WTC11 (cell line): ENCODE results near the gene LPP. TPM values are rescaled to one million over a fixed set of nuclear protein-coding genes. Genes with fewer than 3 reads are reported as not detected.

ENCODE experiments used
- ATAC-seq: fragments of 200-7000 bp; cut with Tn5 transposase; 2 replicates; pipeline ENCODE4 v1.10.0; 2021; ENCODE audit warnings: mild to moderate bottlenecking, moderate library complexity
- CTCF ChIA-PET: fragments of 300-600 bp; sonication (Branson Sonifier 250); formaldehyde crosslinking; loops from one replicate; lab custom pipeline; 2021; ENCODE audit warnings: antibody characterized with exemption; lab: Charles Lee
- POLR2A ChIA-PET: fragments of 350-600 bp; sonication (Branson Sonifier 250); formaldehyde crosslinking; loops from one replicate; lab custom pipeline; 2021; ENCODE audit warnings: antibody characterized with exemption; lab: Charles Lee
- DNase-seq: peaks from one replicate; pipeline ENCODE4 v3.0.0; 2021; ENCODE audit warnings: low spot score
- H3K27ac Mint-ChIP-seq: 2 replicates; pipeline ENCODE4 v1.8.0; 2021; ENCODE audit warnings: mixed read lengths
- H3K27me3 Mint-ChIP-seq: 2 replicates; pipeline ENCODE4 v1.8.0; 2021; ENCODE audit warnings: low read depth, mild to moderate bottlenecking, moderate library complexity, mixed read lengths
- H3K36me3 Mint-ChIP-seq: 2 replicates; pipeline ENCODE4 v1.8.0; 2021; ENCODE audit warnings: mixed read lengths
- H3K4me1 Mint-ChIP-seq: 2 replicates; pipeline ENCODE4 v1.8.0; 2022; ENCODE audit warnings: mixed read lengths
- H3K4me3 Mint-ChIP-seq: 2 replicates; pipeline ENCODE4 v1.8.0; 2021; ENCODE audit warnings: mild to moderate bottlenecking, moderate library complexity, mixed read lengths
- H3K9me3 Mint-ChIP-seq: 2 replicates; pipeline ENCODE4 v1.8.0; 2021; ENCODE audit warnings: mixed read lengths
- ARID4B ChIP-seq: sonication (generic); formaldehyde crosslinking; IDR thresholded peaks from 2 replicates; pipeline ENCODE4 v1.8.0; 2023; ENCODE audit warnings: missing genetic modification reagents, mild to moderate bottlenecking, borderline replicate concordance
- GABPB1 ChIP-seq: sonication (generic); formaldehyde crosslinking; IDR thresholded peaks from 2 replicates; pipeline ENCODE4 v1.8.1; 2023; ENCODE audit warnings: mild to moderate bottlenecking, missing genetic modification reagents
- MXD4 ChIP-seq: fragments of 250-450 bp; sonication (Bioruptor Pico); IDR thresholded peaks from 2 replicates; pipeline ENCODE4 v1.8.0; 2021; ENCODE audit warnings: mild to moderate bottlenecking, moderate library complexity, borderline replicate concordance
- PRDM15 ChIP-seq: sonication (generic); formaldehyde crosslinking; IDR thresholded peaks from 2 replicates; pipeline ENCODE4 v1.8.0; 2022; ENCODE audit warnings: missing genetic modification reagents
- PREB ChIP-seq: sonication (generic); formaldehyde crosslinking; IDR thresholded peaks from 2 replicates; pipeline ENCODE4 v1.8.1; 2022; ENCODE audit warnings: mild to moderate bottlenecking, missing genetic modification reagents, moderate library complexity, borderline replicate concordance
- PRRX2 ChIP-seq: fragments of 250-450 bp; sonication (Bioruptor Pico); IDR thresholded peaks from 2 replicates; pipeline ENCODE4 v1.8.0; 2021; ENCODE audit warnings: mild to moderate bottlenecking
- TP53 ChIP-seq: sonication (generic); formaldehyde crosslinking; IDR thresholded peaks from 2 replicates; pipeline ENCODE4 v1.8.1; 2023; ENCODE audit warnings: mild to moderate bottlenecking, missing genetic modification reagents
- ZNF121 ChIP-seq: sonication (generic); formaldehyde crosslinking; IDR thresholded peaks from 2 replicates; pipeline ENCODE4 v1.8.0; 2023; ENCODE audit warnings: missing genetic modification reagents
- ZNF532 ChIP-seq: fragments of 250-450 bp; sonication (Bioruptor Pico); IDR thresholded peaks from 2 replicates; pipeline ENCODE4 v1.9.0; 2021; ENCODE audit warnings: mild to moderate bottlenecking, borderline replicate concordance
- total RNA-seq: library from RNA; stranded (reverse); gene quantifications from 3 replicates; pipeline ENCODE4 v1.2.3, GENCODE V29; 2021
- TF ChIP-seq, protein P1 (sequence below): sonication (generic); formaldehyde crosslinking; IDR thresholded peaks from 2 replicates; pipeline ENCODE4 v1.8.1; 2023; ENCODE audit warnings: mild to moderate bottlenecking, moderate library complexity, missing genetic modification reagents

LPP gene
- total RNA-seq, 1 experiment from 2014 or later, result 49.6 TPM

- peaks cover 12% of the 10 kb centered on the region for H3K9me3 Mint-ChIP-seq
These were observed 229.8 kb downstream of the LPP start for GRCh38 chr3:188383748-188384147.

More at GRCh38 chr3:188383748-188384147, 229.8 kb downstream of the LPP start:
- Mint-ChIP-seq H3K36me3 (peaks cover 7% of the 10 kb centered on the region), H3K27me3 (no peaks in the 10 kb centered on the region), H3K4me1 (peaks cover 3% of the 10 kb centered on the region; the same call in 1 of the 2 replicates), H3K4me3 (no peak overlapping the region), H3K27ac (no peak overlapping the region)
- TF ChIP-seq PREB, result no peak
- TF ChIP-seq PRDM15 (CRISPR knock-in tag), result no peak
- no peak for TF ChIP-seq GABPB1 (CRISPR knock-in tag)
- no peak for TF ChIP-seq ARID4B (CRISPR knock-in tag)
- TF ChIP-seq, protein P1, sequence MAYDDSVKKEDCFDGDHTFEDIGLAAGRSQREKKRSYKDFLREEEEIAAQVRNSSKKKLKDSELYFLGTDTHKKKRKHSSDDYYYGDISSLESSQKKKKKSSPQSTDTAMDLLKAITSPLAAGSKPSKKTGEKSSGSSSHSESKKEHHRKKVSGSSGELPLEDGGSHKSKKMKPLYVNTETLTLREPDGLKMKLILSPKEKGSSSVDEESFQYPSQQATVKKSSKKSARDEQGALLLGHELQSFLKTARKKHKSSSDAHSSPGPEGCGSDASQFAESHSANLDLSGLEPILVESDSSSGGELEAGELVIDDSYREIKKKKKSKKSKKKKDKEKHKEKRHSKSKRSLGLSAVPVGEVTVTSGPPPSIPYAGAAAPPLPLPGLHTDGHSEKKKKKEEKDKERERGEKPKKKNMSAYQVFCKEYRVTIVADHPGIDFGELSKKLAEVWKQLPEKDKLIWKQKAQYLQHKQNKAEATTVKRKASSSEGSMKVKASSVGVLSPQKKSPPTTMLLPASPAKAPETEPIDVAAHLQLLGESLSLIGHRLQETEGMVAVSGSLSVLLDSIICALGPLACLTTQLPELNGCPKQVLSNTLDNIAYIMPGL (CRISPR knock-in tag), result no peak
- no peak for TF ChIP-seq MXD4 (CRISPR knock-in tag)
- TF ChIP-seq PRRX2 (CRISPR knock-in tag), result no peak
- TF ChIP-seq ZNF532 (CRISPR knock-in tag), result no peak
- no peak for TF ChIP-seq TP53 (CRISPR knock-in tag)
- TF ChIP-seq ZNF121 (CRISPR knock-in tag), result no peak
- ATAC-seq (no peak), DNase-seq (no peak)
- ChIA-PET POLR2A (no interaction called here), CTCF (no interaction called here)
